Vagina (tissue), 2 donors: ENCODE data around the gene MYOF. TPM values are rescaled to one million over a fixed set of nuclear protein-coding genes. Genes with fewer than 3 reads are reported as not detected.

Experiments
- DNase-seq, 2 donors: peaks; one replicate each; pipeline ENCODE4 v3.0.0-alpha.2; 2017; ENCODE audit errors: extremely low spot score in 2 of 2
- H3K27ac ChIP-seq: fragments of 200-600 bp; sonication (generic); one replicate; pipeline ENCODE4 v1.5.1; 2019
- H3K27me3 ChIP-seq: fragments of 200-600 bp; sonication (generic); one replicate; pipeline ENCODE4 v1.5.1; 2019
- H3K36me3 ChIP-seq, 2 donors: fragments of 200-600 bp; sonication (generic); one replicate each; pipeline ENCODE4 v1.5.1; 2017 to 2019
- H3K4me1 ChIP-seq: fragments of 200-600 bp; sonication (generic); one replicate; pipeline ENCODE4 v1.5.1; 2019
- H3K4me3 ChIP-seq, 2 donors: fragments of 200-600 bp; sonication (generic); 1 replicate in 1 of 2; 2 replicates in 1 of 2; pipeline ENCODE4 v1.5.1; 2016 to 2019
- H3K9me3 ChIP-seq: fragments of 200-600 bp; sonication (generic); one replicate; pipeline ENCODE4 v1.5.1; 2019
- POLR2A ChIP-seq, 2 donors: fragments of 450-650 bp; IDR thresholded peaks; one replicate each; pipeline ENCODE4 v1.6.1; 2017; ENCODE audit warnings: antibody characterized with exemption in 2 of 2, mild to moderate bottlenecking in 2 of 2, moderate library complexity in 2 of 2
- POLR2AphosphoS5 ChIP-seq, 2 donors: sonication (generic); formaldehyde crosslinking; IDR thresholded peaks; one replicate each; pipeline ENCODE4 v1.9.0; 2017; ENCODE audit warnings: antibody characterized with exemption in 2 of 2, mild to moderate bottlenecking in 2 of 2, low read depth in 1 of 2; ENCODE audit not compliant: insufficient read depth in 1 of 2
- intact Hi-C: fragments of 100-400 bp; cut with DNase I; formaldehyde crosslinking; loops from one replicate; pipeline ENCODE4 v1.15.1; 2023
- total RNA-seq: library from RNA; depleted of rRNA; stranded (reverse); fragments of >200 nt; gene quantifications from one replicate; pipeline ENCODE4 v1.2.3, GENCODE V29; 2016
- TF ChIP-seq, protein P1 (sequence below), 3 experiments: fragments of 450-650 bp in 2 of 3; fragments of 200-600 bp in 1 of 3; sonication (generic) in 1 of 3; IDR thresholded peaks; one replicate each; pipeline ENCODE4 v1.5.1; 2017 to 2019; ENCODE audit warnings: antibody characterized with exemption in 3 of 3, mild to moderate bottlenecking in 2 of 3, moderate library complexity in 2 of 3

The MYOF gene
- total RNA-seq, 1 donor from 2014 or later: 107 TPM

DNA sequence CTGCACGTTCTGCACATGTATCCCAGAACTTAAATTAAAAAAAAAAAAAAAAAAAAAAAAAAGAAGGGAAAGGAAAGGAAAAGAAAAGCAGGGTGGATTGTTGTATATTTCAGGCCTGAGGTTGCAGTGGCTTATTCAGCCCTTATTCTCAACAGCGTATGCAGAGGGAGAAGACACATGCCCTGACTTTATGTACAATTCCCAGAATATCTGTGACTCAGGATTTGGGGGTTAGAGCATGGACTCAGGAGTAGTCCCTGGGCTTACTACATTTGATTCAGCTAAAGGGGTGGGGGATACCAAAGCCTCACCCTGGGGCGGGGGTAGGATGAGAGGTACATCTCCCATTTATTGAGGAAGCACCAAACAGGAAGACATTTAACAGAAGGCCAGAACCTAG is 137.4 kb downstream of the MYOF start:
- TF ChIP-seq, protein P1, sequence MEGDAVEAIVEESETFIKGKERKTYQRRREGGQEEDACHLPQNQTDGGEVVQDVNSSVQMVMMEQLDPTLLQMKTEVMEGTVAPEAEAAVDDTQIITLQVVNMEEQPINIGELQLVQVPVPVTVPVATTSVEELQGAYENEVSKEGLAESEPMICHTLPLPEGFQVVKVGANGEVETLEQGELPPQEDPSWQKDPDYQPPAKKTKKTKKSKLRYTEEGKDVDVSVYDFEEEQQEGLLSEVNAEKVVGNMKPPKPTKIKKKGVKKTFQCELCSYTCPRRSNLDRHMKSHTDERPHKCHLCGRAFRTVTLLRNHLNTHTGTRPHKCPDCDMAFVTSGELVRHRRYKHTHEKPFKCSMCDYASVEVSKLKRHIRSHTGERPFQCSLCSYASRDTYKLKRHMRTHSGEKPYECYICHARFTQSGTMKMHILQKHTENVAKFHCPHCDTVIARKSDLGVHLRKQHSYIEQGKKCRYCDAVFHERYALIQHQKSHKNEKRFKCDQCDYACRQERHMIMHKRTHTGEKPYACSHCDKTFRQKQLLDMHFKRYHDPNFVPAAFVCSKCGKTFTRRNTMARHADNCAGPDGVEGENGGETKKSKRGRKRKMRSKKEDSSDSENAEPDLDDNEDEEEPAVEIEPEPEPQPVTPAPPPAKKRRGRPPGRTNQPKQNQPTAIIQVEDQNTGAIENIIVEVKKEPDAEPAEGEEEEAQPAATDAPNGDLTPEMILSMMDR (IDR thresholded peaks at IDR 0.05): no peak
- no peak for TF ChIP-seq POLR2AphosphoS5 (IDR thresholded peaks at IDR 0.05; ENCODE audit: insufficient read depth in 1 of 2, low read depth in 1 of 2)
- no peak for TF ChIP-seq POLR2A (IDR thresholded peaks at IDR 0.05)
- peaks cover 3 to 84% of the 10 kb centered on the region in 2 donors for H3K36me3 ChIP-seq

GRCh38 chr10:93342921-93343320 is 139.2 kb downstream of the MYOF start:
- no peak overlapping the region for H3K4me3 ChIP-seq
- H3K9me3 ChIP-seq: no peaks in the 10 kb centered on the region
- TF ChIP-seq, protein P1 (IDR thresholded peaks at IDR 0.05): no peak
- no peak for TF ChIP-seq POLR2AphosphoS5 (IDR thresholded peaks at IDR 0.05; ENCODE audit: insufficient read depth in 1 of 2, low read depth in 1 of 2)
- TF ChIP-seq POLR2A (IDR thresholded peaks at IDR 0.05): no peak
- peaks cover 3 to 82% of the 10 kb centered on the region in 2 donors for H3K36me3 ChIP-seq
- H3K27me3 ChIP-seq: no peaks in the 10 kb centered on the region
- no peak overlapping the region for H3K27ac ChIP-seq
- no peak for DNase-seq
- H3K4me1 ChIP-seq: no peaks in the 10 kb centered on the region
- intact Hi-C loops: no loop called here

More for the DNA sequence above, 137.4 kb downstream of the MYOF start:
- intact Hi-C loops: no loop called here
- Histone ChIP-seq H3K4me1 (no peaks in the 10 kb centered on the region), H3K27ac (no peak overlapping the region), H3K4me3 (no peak overlapping the region), H3K27me3 (no peaks in the 10 kb centered on the region), H3K9me3 (no peaks in the 10 kb centered on the region)
- DNase-seq: no peak

DNA sequence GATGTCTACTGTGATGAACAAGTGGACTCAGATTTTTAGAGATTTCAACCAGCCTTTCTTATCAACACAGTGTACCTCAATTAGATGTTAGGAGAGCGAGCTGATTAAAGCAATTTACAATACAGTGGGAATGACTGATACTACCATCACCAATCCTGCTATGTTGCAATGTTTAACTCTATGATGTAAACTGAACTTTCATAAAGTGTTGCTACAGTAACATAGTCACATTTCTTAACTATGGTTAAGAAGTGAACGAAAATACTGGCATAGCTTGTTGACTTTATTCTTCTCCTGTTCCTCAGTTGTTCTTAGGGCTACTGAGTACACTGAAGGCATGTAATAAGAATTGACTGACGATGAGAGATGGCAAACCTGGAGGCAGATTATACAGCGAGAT is 139.8 kb downstream of the MYOF start:
- H3K27ac ChIP-seq: no peak overlapping the region
- no peaks in the 10 kb centered on the region for H3K9me3 ChIP-seq
- DNase-seq: no peak
- H3K36me3 ChIP-seq: peaks cover 3 to 82% of the 10 kb centered on the region in 2 donors
- no peaks in the 10 kb centered on the region for H3K27me3 ChIP-seq
- no peak overlapping the region for H3K4me3 ChIP-seq
- intact Hi-C loops: no loop called here
- TF ChIP-seq, protein P1 (IDR thresholded peaks at IDR 0.05): no peak
- no peak for TF ChIP-seq POLR2AphosphoS5 (IDR thresholded peaks at IDR 0.05; ENCODE audit: insufficient read depth in 1 of 2, low read depth in 1 of 2)
- no peaks in the 10 kb centered on the region for H3K4me1 ChIP-seq

DNA sequence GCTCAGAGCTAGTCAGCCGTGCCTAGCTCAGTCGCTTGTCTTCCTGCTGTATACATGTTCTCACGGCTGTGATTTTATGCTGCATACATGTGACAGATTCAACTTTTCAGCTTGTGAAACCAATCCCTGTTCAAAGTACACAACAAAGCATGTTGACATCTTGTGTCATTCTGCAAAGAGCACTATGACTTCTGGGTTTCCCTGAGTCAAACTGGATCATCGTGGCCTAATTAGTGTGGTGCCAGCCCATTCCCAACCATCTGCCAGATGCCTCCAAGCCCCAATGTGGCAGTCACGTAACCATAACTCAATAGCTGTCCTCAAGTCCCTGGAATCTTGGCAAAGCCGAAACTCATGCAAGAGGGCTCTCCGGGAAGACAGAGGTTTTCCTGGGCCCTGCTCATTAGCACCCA is 144.8 kb downstream of the MYOF start:
- Histone ChIP-seq H3K9me3 (no peaks in the 10 kb centered on the region), H3K36me3 (peaks cover 0 to 80% of the 10 kb centered on the region in 2 donors), H3K27me3 (no peaks in the 10 kb centered on the region), H3K27ac (no peak overlapping the region), H3K4me3 (no peak overlapping the region), H3K4me1 (no peaks in the 10 kb centered on the region)
- no peak for DNase-seq
- intact Hi-C loops: no loop called here
- TF ChIP-seq, protein P1 (IDR thresholded peaks at IDR 0.05): no peak
- TF ChIP-seq POLR2A (IDR thresholded peaks at IDR 0.05) (no peak), POLR2AphosphoS5 (IDR thresholded peaks at IDR 0.05; ENCODE audit: insufficient read depth in 1 of 2, low read depth in 1 of 2) (no peak)

DNA sequence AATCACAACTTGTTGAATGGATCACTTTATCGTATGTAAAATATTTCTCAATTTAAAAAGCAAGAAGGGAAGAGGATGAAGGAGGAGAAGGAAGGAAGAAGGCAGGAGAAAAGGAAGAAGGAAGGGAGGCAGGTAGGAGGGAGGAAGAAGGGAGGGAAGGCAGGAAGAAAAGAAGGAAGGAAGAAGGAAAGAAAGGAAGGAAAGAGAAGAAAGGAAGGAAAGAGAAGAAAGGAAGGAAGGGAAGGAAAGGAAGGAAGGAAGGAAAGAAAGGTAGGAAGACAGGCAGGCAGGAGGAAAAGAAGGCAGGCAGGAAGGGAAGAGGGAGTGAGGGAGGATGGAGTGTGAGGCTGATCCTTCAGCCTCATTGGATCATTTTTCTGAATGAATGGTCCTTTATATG is 145.5 kb downstream of the MYOF start:
- no peak for DNase-seq
- TF ChIP-seq, protein P1 (IDR thresholded peaks at IDR 0.05): no peak
- TF ChIP-seq POLR2A (IDR thresholded peaks at IDR 0.05): no peak
- TF ChIP-seq POLR2AphosphoS5 (IDR thresholded peaks at IDR 0.05; ENCODE audit: insufficient read depth in 1 of 2, low read depth in 1 of 2): no peak
- no peaks in the 10 kb centered on the region for H3K27me3 ChIP-seq
- H3K27ac ChIP-seq: no peak overlapping the region
- no peaks in the 10 kb centered on the region for H3K4me1 ChIP-seq
- H3K36me3 ChIP-seq: peaks cover 0 to 76% of the 10 kb centered on the region in 2 donors
- no peak overlapping the region for H3K4me3 ChIP-seq
- no peaks in the 10 kb centered on the region for H3K9me3 ChIP-seq
- intact Hi-C loops: no loop called here
